VCaP (cell line): Measurements from ENCODE around the gene PGF.
"Not testable (repeated sequence)": the region's sequence is repeated elsewhere in the genome, so short reads cannot be mapped to it uniquely, and the experiment has no call there.

ENCODE experiments used
- H3K27ac ChIP-seq: fragments of 450-650 bp; 2 replicates; pipeline ENCODE4 v1.5.1; 2017
- TF ChIP-seq, protein P1 (sequence below): fragments of 450-650 bp; conservative IDR thresholded peaks from 2 replicates; pipeline ENCODE4 v1.5.1; 2017; ENCODE audit warnings: mild to moderate bottlenecking, moderate library complexity

The PGF gene

DNA sequence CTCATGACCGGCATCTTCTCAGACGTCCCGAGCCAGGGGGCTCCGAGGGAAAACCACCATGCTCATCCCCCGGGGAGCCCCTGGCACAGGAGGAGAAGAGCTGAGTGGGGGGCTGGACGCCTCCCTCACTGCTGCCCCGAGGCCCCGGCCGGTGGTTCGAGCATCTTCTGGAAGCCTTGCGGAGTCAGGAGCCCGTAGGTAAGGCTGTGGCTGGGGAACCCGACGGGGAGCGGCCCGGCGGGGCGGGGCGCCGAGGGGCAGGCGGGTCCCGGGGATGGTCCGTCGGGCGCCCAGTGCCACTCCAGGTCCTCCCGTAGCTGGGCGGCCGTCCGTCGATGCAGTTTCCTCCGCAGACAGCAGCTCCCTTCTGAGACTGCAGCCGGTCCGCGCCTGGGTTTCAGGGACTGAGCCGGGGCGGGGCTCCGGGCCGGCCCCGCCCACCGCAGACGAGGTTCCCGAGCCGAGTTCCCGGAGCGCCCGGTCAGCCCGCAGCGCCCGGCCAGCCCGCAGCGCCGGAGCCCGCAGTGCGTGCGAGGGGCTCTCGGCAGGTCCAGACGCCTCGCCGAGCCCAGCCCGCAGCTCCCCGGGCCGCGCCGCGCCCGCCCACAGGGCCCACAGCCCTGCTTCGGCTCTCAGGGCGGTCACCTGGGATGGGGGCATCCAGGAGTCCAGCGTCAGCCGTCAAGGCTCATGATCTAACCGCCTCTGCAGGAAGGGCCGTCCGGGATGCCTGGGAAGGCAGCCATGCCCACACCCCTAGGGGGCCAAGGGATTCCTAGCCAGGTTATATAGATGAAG lies at the start of gene PGF:
Gene PGF (minus strand): TSS at position 369 of the 798 bp plus-strand sequence. CDS start 355 bp downstream, at position 14.
- H3K27ac ChIP-seq, result no peak within 1 kb of the TSS; the same call in 1 of the 2 replicates
- TF ChIP-seq, protein P1, sequence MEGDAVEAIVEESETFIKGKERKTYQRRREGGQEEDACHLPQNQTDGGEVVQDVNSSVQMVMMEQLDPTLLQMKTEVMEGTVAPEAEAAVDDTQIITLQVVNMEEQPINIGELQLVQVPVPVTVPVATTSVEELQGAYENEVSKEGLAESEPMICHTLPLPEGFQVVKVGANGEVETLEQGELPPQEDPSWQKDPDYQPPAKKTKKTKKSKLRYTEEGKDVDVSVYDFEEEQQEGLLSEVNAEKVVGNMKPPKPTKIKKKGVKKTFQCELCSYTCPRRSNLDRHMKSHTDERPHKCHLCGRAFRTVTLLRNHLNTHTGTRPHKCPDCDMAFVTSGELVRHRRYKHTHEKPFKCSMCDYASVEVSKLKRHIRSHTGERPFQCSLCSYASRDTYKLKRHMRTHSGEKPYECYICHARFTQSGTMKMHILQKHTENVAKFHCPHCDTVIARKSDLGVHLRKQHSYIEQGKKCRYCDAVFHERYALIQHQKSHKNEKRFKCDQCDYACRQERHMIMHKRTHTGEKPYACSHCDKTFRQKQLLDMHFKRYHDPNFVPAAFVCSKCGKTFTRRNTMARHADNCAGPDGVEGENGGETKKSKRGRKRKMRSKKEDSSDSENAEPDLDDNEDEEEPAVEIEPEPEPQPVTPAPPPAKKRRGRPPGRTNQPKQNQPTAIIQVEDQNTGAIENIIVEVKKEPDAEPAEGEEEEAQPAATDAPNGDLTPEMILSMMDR, result no peak

DNA sequence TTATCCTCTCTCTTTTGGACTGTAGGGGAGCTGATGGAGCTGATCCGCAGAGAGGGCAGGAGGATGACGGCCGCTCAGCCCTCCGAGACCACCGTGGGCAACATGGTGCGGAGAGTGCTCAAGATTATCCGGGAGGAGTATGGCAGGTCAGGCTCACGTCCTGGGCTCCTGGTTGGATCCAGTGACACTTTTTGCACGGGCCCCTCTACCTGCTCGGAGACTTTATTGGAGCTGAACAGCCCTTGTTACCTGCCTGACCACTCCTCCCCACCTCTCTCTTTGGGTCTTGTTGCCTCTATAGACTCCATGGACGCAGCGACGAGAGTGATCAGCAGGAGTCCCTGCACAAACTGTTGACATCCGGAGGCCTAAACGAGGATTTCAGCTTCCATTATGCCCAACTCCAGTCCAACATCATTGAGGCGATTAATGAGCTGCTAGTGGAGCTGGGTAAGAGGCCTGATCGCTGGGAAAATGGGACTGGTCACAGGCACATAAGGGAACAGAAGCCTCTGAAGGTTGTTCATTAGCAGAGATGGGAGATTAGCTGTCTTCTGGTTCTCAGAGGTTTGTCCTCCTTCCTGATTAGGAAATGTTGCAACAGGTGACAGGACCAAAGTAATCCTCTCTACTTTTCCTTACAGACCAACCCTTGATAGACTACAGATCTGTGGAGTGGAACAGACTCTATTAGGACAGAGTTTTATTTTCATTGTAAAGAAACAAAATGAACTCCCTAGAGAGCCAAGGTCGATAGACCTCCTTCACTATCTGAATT lies 48.0 kb upstream of the PGF start:
- H3K27ac ChIP-seq, result peak overlapping the region; percentile 75
- TF ChIP-seq, protein P1, result no peak

- TF ChIP-seq, protein P1, result no peak
- peak within 1 kb of the TSS; percentile 75 for H3K27ac ChIP-seq
Measured at GRCh38 chr14:75002392-75003249, 47.2 kb upstream of the PGF start, which contains the start of gene EIF2B2. Gene EIF2B2 (plus strand): TSS chr14:75002921. CDS start chr14:75002991, 70 bp downstream.

DNA sequence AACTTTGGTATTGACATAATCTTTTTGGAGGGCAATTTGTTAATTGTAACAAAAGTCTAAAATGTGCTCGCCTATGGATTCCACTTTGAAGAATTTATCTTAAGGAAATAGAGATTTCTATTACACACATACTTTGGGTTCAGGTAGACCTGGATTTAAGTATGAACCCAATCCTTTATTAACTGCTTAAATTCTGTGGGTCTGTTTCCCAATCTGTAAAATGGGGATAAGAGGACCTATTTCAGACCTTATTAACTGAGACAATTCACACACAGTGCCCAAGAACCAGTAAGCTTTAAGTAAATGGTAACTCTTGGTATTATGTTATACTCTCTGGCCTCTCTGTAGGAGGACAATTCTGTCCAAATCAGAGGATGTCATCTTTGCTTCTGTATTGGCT lies 46.5 kb upstream of the PGF start:
- peak overlapping the region; percentile 75 for H3K27ac ChIP-seq
- TF ChIP-seq, protein P1, result no peak

DNA sequence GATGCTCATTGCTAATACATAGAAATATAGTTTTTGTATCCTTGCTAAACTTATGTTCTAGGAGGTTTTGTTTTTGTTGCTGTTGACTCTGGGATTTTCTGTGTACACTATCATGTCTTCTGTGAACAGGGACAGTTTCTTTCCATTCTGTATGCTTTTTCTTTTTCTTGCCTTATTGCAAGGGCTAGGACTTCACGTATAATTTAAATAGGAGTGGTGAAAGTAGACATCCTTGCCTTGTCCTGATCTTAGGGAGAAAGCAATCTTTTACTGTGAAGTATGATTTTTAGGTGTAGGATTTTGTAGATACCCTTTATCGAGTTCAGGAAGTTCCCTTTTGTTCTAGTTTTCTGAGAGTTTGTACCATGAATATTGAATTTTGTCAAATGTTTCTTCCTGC lies 45.9 kb upstream of the PGF start:
- TF ChIP-seq, protein P1, result no peak
- H3K27ac ChIP-seq, result no peak overlapping the region

DNA sequence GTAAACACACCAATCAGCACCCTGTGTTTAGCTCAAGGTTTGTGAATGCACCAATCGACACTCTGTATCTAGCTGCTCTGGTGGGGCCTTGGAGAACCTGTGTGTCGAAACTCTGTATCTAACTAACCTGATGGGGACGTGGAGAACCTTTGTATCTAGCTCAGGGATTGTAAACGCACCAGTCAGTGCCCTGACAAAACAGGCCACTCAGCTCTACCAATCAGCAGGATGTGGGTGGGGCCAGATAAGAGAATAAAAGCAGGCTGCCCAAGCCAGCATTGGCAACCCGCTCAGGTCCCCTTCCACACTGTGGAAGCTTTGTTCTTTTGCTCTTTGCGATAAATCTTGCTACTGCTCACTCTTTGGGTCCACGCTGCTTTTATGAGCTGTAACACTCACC lies 40.4 kb upstream of the PGF start:
- H3K27ac ChIP-seq, result not testable (repeated sequence)

- not testable (repeated sequence) for H3K27ac ChIP-seq
Measured at GRCh38 chr14:74994182-74994581, 38.8 kb upstream of the PGF start.

- no peak overlapping the region for H3K27ac ChIP-seq
- TF ChIP-seq, protein P1, result no peak
Measured at GRCh38 chr14:74988993-74989392, 33.6 kb upstream of the PGF start.
